AG09319 (cell line): ENCODE measurements around the gene CAPN1.

Experiments
- DNase-seq: peaks from one replicate; pipeline ENCODE4 v3.0.0-alpha.2; 2010; ENCODE audit warnings: low read depth; ENCODE audit errors: extremely low read depth
- CTCF ChIP-seq: IDR thresholded peaks from 2 replicates; pipeline ENCODE4 v1.5.1; 2011; ENCODE audit warnings: low read depth, mild to moderate bottlenecking, inconsistent platforms, low read length, moderate library complexity

Gene CAPN1

GRCh38 chr11:65151331-65151899, 30.3 kb upstream of the CAPN1 start:
- TF ChIP-seq CTCF = no peak
- DNase-seq = no peak

- no peak for TF ChIP-seq CTCF
- DNase-seq = no peak
Measured at GRCh38 chr11:65152122-65152521, 29.6 kb upstream of the CAPN1 start.

DNA sequence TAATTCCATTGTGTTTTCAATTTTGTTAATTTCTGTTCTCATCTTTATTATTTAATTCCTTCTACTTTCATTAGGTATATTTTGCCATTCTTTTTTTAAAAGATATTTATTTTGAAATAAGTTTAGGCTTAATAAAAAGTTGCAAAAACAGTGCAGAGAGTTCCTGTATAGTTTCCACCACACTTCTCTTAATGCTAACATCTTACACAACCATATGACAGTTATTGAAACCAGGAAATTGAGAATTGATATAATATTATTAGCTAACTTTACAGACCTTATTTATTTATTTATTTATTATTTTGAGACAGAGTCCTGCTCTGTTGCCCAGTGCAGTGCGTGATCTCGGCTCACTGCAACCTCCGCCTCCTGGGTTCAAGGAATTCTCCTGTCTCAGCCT, 25.5 kb upstream of the CAPN1 start:
- DNase-seq = no peak
- no peak for TF ChIP-seq CTCF

DNA sequence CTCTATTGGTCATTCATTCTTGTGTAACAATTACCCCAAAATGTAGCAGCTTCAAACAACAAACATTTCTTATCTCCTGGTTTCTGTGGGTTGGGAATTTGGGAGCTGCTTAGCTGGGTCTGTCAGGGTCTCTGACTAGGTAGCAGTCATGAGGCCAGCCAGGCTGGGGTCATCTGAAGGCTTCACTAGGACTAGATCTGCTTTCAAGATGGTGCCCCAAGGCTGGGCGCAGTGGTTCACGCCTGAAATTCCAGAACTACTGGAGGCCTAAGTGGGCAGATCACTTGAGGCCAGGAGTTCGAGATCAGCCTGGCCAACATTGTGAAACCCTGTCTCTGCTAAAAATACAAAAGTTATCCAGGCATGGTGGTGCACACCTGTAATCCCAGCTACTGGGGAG, 24.8 kb upstream of the CAPN1 start:
- no peak for DNase-seq
- TF ChIP-seq CTCF = no peak

GRCh38 chr11:65157336-65157735, 24.4 kb upstream of the CAPN1 start:
- TF ChIP-seq CTCF = no peak
- no peak for DNase-seq

GRCh38 chr11:65159012-65159411, 22.7 kb upstream of the CAPN1 start:
- no peak for TF ChIP-seq CTCF
- DNase-seq = no peak

DNA sequence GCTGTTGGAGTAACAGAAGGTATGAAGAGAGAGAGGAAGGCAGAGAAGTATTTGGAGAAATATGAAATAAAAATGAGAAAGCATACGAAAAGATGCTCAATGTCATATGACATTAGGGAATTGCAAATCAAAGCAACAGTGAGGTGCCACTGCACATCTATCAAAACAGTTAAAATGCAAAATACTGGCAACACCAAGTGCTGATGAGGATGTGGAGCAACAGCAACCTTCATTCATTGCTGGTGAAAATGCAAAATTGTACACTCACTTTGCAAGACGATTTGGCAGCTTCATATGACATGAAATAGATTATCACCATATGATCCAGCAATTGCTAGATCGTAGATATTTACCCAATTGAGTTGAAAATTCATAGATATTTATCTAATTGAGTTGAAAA, 21.1 kb upstream of the CAPN1 start:
- no peak for TF ChIP-seq CTCF
- DNase-seq = no peak
